Raji (cell line): ENCODE measurements around the gene DISP1.

Experiments used
- POLR2A ChIP-seq: IDR thresholded peaks from 2 replicates; pipeline ENCODE4 v1.6.1; 2011; ENCODE audit warnings: low read depth, low read length, control low read depth; ENCODE audit not compliant: insufficient read depth

Gene DISP1

GRCh38 chr1:222790520-222790919 lies 24.3 kb upstream of the DISP1 start:
- TF ChIP-seq POLR2A, result no peak

DNA sequence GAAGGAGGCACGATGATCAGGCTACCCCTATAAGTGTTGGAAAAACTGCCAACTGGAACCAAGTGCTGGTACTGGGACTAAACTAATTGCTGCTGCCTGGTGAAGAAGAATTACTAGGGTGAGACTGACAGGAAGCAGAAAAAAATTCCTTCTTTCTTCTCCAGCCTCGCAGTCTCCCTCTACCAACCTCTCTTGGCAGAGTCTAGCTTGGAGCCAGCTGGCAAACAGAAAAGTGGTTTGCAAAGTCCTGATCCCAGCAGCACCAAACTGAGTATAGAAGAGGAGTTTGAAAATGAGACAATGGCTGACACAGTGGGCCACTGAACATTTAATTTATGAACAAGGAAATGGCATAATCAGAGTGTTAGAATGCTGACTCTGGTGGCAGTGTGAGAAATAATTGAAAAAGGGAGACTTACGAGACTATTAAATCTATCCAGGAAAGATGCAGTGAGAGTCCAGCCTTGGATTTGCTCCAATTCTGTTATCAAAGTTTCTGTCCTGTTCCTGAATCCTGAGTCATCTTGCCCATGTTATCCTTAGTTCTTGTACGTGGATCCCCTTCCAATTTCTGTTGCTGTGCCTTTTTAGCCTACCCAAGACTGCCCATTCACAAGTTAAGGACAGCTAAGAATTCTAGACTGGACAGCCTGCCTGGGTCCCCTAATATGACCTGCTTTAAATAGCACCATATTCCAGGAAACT lies 23.7 kb upstream of the DISP1 start:
- no peak for TF ChIP-seq POLR2A

DNA sequence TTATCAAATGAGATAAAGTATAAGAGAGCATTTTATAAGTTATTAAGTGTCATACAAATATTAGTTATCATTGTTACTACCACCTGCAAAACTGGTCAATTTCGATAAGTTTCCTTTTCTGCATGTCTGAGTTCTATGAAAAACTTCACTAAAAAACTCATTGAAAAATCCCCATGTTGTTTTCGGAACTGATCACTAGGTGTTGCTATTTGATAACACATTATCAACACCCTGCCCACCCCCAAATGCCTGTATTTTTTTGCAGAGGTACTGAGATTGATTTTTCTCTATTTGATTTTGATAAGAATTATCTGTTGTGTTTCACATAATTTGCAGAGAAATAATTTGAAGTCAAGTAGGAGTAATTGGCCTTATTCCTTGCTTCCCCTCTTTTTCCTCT lies 22.1 kb upstream of the DISP1 start:
- no peak for TF ChIP-seq POLR2A

DNA sequence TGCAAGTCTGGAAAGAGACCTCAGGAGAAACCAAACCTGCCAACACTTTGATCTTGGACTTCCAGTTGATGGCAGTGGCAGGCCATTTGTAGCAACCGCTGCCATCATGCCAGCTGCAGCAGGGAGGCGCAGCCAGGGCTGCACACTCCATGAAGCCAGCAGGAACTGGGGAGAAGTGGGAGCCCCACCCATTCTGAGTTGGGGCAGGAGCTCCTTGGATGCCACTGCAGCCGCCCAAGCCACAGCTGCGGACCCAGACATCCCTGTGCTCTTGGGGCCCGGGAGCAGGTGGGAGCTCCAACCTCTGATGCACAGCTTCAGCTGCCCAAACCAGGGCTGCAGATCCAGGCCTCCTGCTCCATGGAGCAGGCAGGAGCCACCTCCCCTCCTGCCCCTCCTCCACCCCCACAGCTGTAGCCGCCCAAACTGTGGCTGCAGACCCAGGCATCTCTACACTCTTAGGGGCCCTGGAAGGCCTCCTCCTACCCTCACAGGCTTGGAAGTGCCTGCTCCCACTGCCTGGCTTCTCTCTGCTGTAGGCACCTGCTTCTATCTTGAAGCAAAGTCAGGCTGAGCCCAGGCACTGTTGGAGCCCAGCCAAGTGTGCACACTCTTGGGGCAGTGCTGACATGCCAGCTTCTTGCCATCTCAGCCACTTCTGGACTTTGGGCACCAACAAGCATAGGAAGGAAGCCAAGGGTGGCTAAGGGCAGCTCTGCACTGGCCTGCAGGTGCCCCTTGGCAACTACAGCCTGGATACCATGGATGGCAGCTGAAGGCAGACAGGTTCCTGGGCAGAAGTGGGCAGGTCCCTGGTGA lies 20.0 kb upstream of the DISP1 start:
- no peak for TF ChIP-seq POLR2A

- no peak for TF ChIP-seq POLR2A
Measured at GRCh38 chr1:222798116-222798515, 16.7 kb upstream of the DISP1 start.

DNA sequence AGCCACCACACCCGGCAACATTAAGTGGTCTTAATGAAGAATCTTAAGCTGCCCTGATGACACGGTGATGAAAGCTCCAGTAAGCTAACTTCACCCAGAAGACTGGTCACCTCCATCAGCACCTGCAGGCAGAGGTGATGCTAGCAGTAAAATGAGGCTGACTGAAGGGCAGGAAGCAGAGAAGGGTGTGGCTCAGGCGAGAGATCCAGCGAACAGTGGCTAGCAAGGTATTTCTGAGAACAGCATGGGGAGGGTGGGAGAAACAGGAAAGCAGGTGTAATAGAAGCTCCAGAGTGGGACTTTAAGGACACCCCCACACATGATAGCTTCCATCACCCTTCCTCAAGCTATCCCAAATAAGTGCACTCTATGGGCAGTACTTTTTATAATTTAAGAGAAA lies 15.9 kb upstream of the DISP1 start:
- no peak for TF ChIP-seq POLR2A

DNA sequence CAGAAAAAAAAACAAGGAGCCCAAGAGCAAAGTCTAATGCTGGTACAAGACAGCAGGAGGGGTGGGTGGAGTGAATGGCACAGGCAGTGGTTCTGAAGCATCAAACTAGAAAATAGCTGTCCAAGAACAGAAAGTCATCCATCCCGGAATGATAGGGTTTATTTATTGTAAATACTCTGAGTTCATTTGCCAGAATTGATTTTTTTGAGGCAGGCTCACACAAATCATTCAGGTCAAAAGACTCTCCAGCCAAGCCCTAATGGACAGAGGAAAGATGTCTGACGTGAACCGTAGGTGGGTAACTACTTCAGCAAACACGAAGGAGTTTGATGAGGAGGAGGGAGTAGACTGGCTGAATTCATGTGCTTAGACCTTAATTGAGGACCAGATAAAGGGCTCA lies 13.8 kb upstream of the DISP1 start:
- no peak for TF ChIP-seq POLR2A

GRCh38 chr1:222811671-222812070 lies 3.2 kb upstream of the DISP1 start:
- no peak for TF ChIP-seq POLR2A

GRCh38 chr1:222813866-222814535 lies 838 bp upstream of the DISP1 start:
- TF ChIP-seq POLR2A, result no peak

DNA sequence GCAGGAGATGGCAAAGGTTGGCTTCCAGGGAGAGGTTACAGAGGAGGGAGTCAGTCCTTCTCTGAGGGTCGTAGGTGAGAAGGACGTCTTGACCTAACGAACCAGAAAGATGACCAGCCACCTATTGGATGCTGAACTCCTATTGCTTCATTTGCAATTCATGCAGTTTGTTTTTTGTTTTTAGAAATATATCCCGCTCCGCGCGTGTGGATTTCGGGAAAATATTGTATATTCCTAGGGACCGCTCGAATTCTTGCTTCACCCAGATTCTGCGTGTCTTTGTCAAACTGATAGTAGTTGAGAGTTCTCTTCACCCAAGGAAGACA lies 564 bp downstream of the DISP1 start:
- no peak for TF ChIP-seq POLR2A

GRCh38 chr1:222817529-222817928 lies 2.7 kb downstream of the DISP1 start:
- TF ChIP-seq POLR2A, result no peak

DNA sequence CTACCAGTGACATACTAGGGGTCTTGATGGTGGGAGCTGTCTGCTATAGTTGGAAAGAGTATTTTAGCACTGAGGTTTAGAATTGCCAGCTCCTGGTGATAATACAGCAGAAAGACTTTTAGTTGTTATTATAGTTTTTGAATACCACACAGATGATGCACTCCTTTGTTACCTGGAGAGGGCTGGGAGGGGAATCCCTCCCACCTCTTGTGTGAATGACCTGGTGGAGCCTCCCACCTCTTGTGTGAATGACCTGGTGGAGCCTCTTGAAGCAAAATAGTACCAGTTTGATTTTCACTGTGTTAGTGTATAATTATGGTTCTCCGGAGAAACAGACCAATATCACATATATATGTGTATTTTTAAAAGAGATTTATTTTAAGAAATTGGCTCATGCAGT lies 3.3 kb downstream of the DISP1 start:
- no peak for TF ChIP-seq POLR2A

DNA sequence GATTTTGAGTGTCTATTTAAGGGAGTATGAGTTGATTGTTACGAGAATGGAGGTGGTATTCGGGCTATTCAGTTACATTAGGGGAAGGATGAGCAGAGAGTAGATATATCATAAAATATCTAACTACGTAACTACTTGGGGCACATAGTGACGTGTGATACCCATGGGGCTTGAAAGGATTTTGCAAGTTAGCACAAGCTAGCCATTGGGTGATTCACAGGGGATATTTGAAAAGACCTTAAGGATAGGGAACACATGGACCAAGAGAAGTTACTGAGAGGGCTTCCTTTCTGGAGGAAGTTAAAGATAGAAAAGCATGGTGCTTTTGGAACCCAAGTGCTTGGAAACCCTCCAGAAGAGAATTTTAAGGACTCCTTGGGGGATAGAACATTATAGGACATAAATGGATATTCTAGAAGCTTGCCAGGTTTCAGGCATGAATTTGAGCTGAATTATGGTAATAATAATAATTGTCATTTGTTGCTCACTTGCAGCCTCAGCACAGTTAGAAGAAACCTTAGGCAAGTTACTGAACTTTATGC lies 5.4 kb downstream of the DISP1 start:
- no peak for TF ChIP-seq POLR2A

- no peak for TF ChIP-seq POLR2A
Measured at GRCh38 chr1:222821239-222821638, 6.4 kb downstream of the DISP1 start.

DNA sequence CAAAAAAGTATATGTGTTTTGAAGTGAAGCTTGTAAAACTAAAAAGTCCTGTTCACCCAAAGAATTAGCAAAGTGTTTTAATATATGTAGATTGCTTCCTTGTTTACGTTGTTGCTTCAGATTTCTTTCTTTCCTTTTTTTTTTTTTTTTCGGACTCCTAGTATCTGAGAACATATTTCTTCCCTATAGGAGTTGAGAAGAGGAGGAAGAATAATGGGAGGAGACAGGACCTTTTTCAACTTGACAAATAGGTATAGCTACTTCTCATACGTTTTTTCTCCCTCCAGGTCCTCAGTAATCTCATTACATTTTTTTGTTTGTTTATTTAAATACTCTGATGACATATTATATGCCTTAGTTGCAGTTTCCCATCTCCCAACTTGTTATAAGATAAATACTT lies 8.9 kb downstream of the DISP1 start:
- TF ChIP-seq POLR2A, result no peak

DNA sequence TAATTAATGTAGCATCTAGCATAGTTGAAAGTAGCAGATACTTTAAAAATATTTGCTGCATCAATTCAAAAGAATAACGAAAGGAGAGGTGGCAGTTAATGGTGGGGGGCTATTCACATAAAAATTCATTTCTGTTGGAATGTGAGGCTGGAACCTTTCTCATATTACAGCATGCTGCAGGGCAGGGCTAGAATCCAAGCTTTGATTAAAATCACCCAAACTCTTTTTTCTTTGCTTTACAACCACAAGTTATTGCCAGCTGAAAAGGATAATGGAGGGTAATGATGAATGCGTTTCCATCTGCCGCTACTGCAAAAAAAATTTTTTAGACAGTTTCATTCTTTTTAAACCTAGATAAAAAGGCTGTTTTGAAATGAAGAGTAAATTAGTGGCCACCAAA lies 9.8 kb downstream of the DISP1 start:
- TF ChIP-seq POLR2A, result no peak

DNA sequence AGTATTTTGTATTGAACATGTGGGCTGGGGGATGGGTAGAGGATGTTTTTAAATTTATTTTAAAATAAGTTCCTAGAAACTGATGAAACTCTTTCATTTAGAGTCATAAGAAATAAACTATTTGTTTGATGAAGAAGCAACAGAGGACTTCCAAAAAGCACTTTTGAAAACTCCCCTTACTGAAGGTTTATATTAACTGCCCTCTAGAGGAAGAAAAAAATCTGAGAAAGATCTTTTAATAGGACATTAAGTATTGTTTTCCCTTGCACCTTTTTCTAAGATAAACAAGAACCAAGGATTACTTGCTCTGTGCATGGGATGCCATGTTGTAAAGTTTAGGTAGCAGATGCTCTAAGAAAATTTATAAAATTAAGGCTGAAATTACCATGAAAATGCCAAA lies 14.1 kb downstream of the DISP1 start:
- no peak for TF ChIP-seq POLR2A

DNA sequence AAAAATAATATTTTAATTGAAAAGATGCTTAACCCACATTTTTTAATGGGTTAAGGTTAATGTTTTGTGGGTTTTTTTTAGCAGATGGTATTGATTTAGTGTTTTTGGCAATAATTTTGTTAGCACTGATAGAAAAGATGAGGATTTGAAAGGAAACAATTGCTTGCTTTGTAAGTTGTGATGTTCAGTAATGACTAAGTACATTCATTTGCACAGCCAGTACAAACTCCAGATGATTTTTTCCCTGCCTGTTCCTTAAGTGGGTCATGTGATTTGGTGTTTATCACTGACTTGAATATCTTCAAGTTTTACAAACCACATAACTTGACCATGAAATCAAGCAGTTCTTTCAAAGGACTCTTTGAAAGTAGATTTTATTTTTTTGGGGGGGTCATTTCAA lies 15.0 kb downstream of the DISP1 start:
- no peak for TF ChIP-seq POLR2A
